HG03354 (cell line): Measurements from ENCODE around the gene RBFOX2.
"Not testable (repeated sequence)": the region's sequence is repeated elsewhere in the genome, so short reads cannot be mapped to it uniquely, and the experiment has no call there.

Experiments
- ATAC-seq: cut with Tn5 transposase; IDR thresholded peaks from one replicate; pipeline ENCODE4 v1.9.1; 2021; ENCODE audit warnings: mild to moderate bottlenecking; ENCODE audit not compliant: unreplicated experiment, poor library complexity, severe bottlenecking

The RBFOX2 gene

DNA sequence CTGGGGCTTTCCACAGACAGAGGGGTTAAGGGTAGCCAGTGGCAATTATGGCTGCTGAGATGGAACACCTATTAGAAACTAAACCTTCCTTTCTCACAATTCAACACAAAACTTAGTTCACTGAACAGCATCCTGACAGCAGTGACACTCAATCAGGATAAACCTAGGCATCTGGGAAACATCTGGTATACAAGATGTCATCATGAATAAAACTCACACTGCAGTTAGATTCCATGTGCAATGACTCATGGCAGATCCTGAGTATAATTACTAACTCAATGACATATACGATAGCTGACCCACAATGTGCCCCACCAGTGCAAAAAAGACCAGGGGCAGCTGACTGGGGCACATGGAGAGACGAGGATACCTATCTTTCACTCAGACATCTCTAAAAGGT lies 17.7 kb downstream of the RBFOX2 start:
- ATAC-seq: no peak

- no peak for ATAC-seq
Observed at GRCh38 chr22:36010090-36010489, 18.5 kb downstream of the RBFOX2 start.

GRCh38 chr22:36009085-36009484 lies 19.5 kb downstream of the RBFOX2 start:
- no peak for ATAC-seq

DNA sequence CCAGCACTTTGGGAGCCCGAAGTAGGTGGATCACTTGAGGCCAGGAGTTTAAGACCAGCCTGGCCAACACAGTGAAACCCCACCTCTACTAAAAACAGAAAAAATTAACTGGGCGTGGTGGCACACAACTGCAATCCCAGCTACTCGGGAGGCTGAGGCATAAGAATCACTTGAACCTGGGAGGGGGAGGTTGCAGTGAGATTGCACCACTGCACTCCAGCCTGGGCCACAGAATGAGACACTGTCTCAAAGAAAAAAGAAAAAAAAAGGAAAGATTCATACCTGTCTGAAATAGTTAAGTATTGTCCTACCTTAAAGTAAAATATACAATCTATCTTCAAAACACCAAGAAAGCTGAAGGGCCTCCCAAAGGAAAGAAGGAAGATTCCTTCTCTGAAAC lies 20.1 kb downstream of the RBFOX2 start:
- no peak for ATAC-seq

GRCh38 chr22:36008131-36008530 lies 20.5 kb downstream of the RBFOX2 start:
- no peak for ATAC-seq

DNA sequence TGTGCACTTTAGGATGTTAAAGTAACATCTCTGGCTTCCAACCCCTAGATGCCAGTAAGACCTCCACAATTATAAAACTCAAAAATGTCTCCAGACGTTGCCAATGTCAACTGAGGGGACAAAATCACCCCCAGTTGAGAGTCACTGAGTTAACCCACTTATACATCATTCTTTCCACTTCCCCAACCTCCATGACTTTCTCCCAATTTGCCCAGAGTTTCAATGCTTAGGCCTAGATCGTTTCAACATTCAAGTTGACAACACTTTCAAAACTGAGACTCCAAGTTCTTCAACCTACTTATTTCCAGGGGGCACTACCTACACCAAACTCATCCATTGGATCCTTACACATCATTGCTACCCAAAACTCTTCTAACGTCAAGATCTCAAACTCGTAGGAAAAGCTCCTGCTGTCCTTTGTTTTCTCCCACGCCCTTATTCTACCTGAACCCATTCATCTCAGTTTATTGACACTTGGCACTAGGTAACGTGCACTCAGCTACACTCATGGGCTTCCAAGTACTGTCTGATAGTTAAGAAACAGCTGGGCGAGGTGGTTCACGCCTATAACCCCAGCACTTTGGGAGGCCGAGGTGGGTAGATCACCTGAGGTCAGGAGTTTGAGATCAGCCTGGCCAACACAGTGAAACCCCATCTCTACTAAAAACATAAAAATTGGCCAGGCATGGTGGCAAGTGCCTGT lies 24.5 kb downstream of the RBFOX2 start:
- ATAC-seq: no peak

DNA sequence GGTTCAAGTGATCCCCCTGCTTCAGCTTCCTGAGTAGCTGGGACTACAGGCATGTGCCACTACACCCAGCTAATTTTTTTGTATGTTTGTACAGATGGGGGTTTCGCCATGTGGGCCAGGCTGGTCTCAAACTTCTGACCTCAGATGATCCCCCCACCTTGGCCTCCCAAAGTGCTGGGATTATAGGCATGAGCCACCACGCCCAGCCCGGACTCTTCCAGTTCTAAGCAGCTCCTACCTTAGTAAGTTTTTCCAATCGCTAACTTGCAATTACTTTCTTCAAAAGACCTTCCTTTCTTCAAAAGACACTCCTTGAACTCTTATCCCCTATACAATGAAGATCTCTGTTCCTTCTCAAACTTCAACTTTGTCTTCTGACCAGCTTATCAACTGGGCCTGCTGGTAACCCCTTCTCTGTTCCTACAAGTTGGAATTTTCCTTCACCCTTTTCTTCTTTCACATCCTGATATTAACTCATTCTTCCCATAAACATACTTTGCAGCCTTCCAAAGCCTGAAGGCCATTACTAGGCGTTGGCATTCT lies 25.8 kb downstream of the RBFOX2 start:
- ATAC-seq: no peak

DNA sequence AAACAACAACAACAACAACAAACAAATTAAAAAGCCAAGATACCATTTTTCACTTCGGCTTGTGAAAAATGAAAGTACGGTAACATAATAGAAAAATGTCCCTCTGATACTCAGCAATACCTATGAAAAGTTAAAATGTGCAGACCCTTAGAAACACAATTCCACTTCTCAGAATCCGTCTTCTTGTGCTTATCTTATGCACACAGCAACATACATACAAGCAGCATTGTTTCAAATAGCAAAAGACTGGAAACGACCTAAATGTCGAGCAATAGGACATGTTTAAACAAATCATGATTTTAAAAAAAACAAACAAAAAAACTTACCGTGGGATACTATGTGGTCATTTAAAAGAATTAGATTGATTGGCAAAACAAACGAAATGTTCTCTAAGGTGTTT lies 26.5 kb downstream of the RBFOX2 start:
- ATAC-seq: no peak

DNA sequence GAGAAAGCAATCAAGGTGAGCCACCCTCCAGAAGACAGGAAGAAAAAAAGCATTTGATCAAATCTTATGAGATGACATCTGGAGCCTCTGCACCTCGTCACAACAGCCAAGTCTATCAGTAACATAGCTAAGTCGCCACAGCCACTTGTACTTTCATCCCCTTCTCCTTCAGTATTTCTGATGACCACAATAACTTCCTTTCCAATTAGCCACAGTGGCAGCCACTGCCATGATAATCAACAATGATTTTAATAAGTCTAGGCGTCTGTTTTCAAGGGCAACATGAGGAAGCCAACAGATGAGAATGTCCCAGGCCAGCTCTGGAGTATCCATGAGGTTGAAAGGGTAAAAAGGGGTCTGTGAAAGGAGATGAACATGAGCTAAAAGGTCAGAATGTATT lies 29.9 kb downstream of the RBFOX2 start:
- no peak for ATAC-seq

DNA sequence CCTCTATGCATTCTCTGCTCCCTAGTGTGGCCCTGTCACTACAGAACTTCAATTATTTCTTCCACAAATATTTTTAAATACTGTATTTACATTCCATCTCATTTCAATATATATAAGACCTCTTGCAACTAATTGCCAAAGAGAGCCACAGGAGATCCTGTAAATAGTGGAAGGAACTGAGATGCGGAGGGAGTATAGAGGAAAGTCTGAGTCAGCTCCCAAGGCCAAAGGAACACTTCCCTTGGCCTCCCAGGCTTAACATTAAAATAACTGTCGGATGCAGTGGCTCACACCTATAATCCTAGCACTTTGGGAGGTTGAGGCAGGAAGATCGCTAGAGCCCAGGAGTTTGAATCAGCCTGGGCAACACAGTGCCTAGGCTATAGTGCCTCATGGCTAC lies 31.2 kb downstream of the RBFOX2 start:
- no peak for ATAC-seq

DNA sequence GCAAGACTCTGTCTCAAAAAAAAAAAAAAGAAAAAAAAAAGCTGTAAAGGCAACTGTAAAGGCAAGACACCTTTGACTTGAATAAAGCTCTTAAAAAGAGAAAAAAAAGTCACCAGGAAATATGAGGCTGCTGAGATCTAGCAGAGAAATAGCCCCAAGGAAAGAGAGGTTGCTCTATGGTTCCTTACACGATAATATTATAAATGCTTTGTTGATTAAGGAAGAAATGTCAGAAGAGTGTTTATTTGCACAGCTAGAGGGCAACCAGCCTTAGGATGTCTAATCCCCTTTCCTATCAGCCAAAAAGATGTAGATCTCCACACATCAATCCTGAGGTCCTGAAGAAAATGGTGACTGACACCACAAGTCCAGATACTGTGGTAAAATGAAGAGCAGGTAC lies 32.0 kb downstream of the RBFOX2 start:
- no peak for ATAC-seq

DNA sequence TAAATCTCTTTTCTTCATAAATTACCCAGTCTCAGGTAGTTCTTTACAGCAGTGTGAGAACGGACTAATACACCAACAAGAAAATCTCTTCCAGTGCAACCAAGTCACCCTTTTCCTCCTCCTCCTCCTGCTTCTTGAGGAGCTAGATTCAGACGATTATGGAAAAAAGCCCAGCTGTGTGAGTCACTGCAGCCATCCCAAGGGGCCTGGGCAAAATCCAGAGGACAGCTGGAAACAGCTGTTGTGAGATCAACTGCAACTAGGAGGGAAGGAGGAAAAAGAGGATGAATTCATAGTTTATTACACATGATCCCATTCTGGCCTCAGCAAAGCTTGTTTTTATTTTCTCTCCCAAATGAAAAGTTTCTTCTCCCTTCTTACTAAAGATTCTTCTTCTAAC lies 32.9 kb downstream of the RBFOX2 start:
- ATAC-seq: no peak

- no peak for ATAC-seq
Observed at GRCh38 chr22:35995348-35995747, 33.3 kb downstream of the RBFOX2 start.

DNA sequence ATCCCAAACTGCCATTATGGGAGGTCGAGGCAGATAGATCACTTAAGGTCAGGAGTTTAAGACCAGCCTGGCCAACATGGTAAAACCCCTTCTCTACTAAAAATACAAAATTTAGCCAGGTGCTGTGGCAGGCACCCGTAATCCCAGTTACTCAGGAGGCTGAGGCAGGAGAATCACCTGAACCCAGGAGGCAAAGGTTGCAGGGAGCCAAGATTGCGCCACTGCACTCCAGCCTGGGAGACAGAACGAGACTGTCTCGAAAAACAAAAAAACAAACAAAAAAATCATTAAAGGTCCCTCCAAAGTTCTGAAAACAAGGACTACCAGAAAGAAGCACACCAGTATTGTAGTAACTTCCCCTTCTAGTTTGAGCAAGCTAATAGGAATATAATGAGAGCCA lies 34.9 kb downstream of the RBFOX2 start:
- not testable (repeated sequence) for ATAC-seq

DNA sequence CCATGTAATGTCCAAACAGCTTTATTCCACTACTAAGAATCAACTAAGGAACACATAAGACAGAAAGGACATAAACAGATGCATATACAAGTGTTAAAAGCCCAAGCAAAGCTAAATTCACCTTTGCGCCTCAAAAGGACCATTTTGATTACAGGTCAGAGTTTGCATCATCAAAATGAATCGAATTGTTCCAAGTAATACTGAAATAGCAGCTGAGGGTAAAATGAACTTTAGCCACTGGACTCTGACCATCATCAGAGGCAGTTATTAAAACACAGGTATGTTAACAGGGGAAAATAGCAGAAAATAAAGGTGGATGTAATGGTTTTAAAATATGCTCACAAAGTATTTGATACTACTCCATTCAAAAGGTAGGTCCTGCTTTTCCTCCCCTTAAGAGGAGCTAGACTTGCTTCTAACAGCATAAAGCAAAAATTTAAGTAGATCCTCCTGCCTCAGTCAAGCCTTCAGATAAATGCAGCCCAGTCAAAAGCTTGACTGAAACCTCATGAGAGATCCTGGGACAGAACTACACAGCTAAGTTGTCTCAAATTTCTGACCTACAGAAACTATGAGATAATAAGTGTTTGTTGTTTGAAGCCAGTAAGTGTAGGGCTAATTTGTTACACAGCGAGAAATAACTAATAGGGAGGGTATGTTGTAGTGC lies 35.4 kb downstream of the RBFOX2 start:
- no peak for ATAC-seq

- ATAC-seq: no peak
Observed at GRCh38 chr22:35991168-35991567, 37.5 kb downstream of the RBFOX2 start.

GRCh38 chr22:35988030-35988429 lies 40.6 kb downstream of the RBFOX2 start:
- ATAC-seq: no peak

DNA sequence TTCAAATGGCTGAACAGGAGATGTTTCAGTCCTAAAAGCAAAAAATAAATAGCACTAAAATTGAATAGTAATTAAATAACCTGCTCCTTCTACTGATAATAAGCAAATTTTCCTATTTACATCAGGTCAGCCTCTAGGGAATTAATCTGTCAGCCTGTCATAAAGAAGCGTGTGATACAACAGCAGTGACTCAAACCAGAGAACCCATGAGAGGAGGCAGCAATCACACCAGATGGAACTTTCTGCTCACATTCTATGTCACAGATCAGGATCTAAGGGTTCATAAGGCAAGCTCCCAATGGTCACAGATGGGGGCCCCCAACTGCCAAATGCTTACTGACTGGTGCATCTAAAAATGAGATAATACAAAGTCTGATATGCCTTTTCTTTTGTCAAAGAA lies 41.1 kb downstream of the RBFOX2 start:
- no peak for ATAC-seq

GRCh38 chr22:35986088-35986487 lies 42.5 kb downstream of the RBFOX2 start:
- no peak for ATAC-seq

DNA sequence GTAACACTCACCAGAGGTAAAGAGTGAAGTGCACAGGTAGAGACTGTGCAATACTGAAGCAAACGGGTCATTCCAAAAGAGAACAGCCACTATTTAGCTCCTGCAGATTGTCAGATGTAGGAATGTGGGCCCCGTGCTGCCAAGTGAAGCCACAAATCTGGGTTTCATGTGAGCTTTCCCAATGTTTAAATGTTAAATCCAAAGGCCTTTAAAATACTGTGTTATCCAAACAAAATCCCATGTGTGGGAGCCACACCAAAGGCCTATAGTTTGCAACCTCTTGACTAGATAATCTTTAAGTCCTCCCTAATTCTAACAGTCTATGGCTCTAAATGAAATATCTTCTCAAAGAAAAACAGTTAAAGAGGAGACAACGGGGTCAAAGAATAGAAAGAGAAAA lies 43.3 kb downstream of the RBFOX2 start:
- no peak for ATAC-seq
